IPS-18a (cell line): ENCODE measurements around the gene ECE1.
"Not testable (repeated sequence)": the region's sequence is repeated elsewhere in the genome, so short reads cannot be mapped to it uniquely, and the experiment has no call there.

ENCODE experiments used
- H3K27ac ChIP-seq: one replicate; pipeline ENCODE4 v1.5.1; 2013; ENCODE audit warnings: low read length
- H3K27me3 ChIP-seq: one replicate; pipeline ENCODE4 v1.6.1; 2013; ENCODE audit warnings: mild to moderate bottlenecking, low read length; ENCODE audit not compliant: control insufficient read depth, insufficient read depth
- H3K36me3 ChIP-seq: one replicate; pipeline ENCODE4 v1.6.1; 2013; ENCODE audit warnings: low read depth, low read length; ENCODE audit not compliant: control insufficient read depth
- H3K4me1 ChIP-seq: one replicate; pipeline ENCODE4 v1.6.1; 2013; ENCODE audit warnings: low read depth, low read length; ENCODE audit not compliant: control insufficient read depth
- H3K4me3 ChIP-seq: one replicate; pipeline ENCODE4 v1.5.1; 2013; ENCODE audit warnings: low read length
- H3K9ac ChIP-seq: one replicate; pipeline ENCODE4 v1.6.1; 2013; ENCODE audit warnings: mild to moderate bottlenecking, low read length, moderate library complexity
- H3K9me3 ChIP-seq: one replicate; pipeline ENCODE4 v1.6.1; 2013; ENCODE audit warnings: low read depth, low read length; ENCODE audit not compliant: control insufficient read depth

Gene ECE1

DNA sequence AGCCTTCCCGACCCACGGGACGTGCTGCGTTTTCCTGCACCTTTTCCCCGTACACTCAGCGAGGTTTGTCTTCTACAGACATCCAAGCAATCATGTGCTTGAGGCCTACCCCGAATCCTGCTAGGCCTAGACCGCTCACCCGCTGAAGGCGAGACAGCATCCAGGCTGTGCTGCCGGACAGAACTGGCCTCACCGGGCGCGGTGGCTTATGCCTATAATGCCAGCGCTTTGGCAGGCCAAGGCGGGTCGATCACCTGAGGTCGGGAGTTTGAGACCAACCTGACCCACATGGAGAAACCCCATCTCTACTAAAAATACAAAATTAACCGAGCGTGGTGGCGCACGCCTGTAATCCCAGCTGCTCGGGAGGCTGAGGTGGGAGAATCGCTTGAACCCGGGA is 54.1 kb downstream of the ECE1 start:
- Histone ChIP-seq H3K27ac (no peak overlapping the region), H3K4me1 (peaks cover 6% of the 10 kb centered on the region), H3K9ac (no peak overlapping the region), H3K9me3 (no peaks in the 10 kb centered on the region), H3K4me3 (no peak overlapping the region), H3K36me3 (peaks cover 7% of the 10 kb centered on the region), H3K27me3 (no peaks in the 10 kb centered on the region)

DNA sequence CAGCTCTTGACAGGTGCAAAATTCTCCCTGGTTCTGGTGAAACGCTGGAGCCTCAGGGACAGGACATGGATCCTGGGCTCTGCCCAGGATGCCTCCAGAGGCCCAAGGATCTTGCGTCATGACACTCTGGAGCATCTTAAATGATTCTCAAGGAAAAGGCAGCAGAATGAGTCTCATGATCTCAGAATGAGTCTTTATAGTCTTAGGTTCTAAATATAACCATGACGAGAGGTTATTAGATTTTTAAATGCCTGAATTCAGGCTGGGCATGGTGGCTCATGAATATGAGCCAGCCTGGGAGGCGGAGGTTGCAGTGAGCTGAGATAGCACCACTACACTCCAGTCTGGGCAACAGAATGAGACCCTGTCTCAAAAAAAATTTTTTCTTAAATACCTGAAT is 55.5 kb downstream of the ECE1 start:
- no peak overlapping the region for H3K9ac ChIP-seq
- H3K27ac ChIP-seq, result no peak overlapping the region
- H3K27me3 ChIP-seq, result no peaks in the 10 kb centered on the region
- no peaks in the 10 kb centered on the region for H3K9me3 ChIP-seq
- peaks cover 6% of the 10 kb centered on the region for H3K4me1 ChIP-seq
- H3K4me3 ChIP-seq, result no peak overlapping the region
- H3K36me3 ChIP-seq, result peaks cover 7% of the 10 kb centered on the region

DNA sequence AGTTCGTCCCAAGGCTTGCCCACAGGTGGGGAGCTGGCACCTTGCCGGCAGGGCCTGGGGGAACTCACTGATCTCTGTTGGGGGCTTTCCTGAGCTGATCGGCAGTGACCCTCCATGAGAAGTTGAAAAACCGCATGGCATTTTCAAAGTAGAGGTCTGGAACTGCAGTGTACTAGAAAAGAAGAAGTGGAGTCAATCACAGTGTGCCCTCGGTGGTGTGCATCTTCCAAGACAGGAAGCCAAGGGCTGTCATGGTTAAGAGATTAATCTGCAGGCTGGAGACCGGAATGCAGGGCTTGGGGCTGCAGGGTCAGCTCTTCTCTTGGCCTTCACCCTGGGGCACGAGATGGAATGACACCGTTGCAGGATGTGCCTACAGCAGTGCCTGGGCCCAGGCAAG is 56.8 kb downstream of the ECE1 start:
- no peak overlapping the region for H3K9ac ChIP-seq
- H3K27me3 ChIP-seq, result no peaks in the 10 kb centered on the region

DNA sequence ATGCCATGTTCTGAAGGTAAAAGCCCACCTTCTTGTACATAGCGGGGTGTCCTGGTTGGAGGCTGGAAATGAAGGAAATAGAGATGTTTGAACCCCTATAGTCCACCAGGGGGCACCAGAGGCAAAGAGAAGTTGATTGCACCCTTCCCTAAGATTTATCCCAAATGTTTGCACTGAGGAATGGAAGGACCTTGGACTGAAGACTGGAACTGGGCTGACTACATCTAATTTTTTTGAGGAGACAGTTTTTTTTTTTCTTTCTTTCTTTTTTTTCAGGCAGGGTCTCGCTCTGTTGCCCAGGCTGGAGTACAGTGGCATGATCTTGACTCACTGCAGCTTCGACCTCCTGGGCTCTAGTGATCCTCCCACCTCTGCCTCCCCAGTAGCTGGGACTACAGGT is 58.2 kb downstream of the ECE1 start:
- Histone ChIP-seq H3K9ac (no peak overlapping the region), H3K9me3 (no peaks in the 10 kb centered on the region), H3K27me3 (no peaks in the 10 kb centered on the region), H3K4me1 (no peaks in the 10 kb centered on the region), H3K36me3 (peaks cover 7% of the 10 kb centered on the region), H3K27ac (no peak overlapping the region), H3K4me3 (no peak overlapping the region)

More for the DNA sequence above, 56.8 kb downstream of the ECE1 start:
- H3K4me3 ChIP-seq, result no peak overlapping the region
- no peaks in the 10 kb centered on the region for H3K9me3 ChIP-seq
- no peak overlapping the region for H3K27ac ChIP-seq
- peaks cover 5% of the 10 kb centered on the region for H3K4me1 ChIP-seq
- peaks cover 7% of the 10 kb centered on the region for H3K36me3 ChIP-seq

DNA sequence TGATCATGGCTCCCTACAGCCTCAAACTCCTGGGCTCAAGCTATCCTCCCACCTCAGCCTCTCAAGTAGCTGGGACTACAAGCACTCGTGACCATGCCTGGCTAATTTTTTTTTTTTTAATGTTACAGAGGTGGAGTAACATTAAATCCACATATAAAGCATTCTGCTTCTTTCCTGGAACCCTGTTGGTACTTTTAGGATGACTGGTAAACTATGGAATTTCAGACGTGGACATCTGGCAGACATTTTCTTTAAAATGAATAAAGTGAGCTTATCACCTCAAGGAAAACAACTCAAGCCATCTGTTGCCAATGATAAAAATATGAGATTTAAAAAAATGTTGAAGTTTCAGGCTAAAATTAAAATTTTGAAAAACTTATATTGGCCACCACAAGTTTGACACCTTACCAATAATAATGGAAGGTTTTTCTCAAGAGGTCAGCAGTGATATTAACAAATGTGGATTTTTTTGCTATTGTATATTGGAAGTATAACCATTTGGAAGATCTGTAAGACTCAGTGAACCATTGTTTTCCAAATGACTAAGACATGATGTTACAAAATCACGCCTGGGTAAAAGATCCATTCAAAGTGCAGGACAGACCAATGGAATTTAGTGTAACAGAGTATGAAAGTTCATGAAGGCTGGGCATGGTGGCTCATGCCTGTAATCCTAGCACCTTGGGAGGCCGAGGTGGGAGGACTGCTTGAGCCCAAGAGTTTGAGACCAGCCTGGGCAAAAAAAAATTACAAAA is 60.8 kb downstream of the ECE1 start:
- peaks cover 7% of the 10 kb centered on the region for H3K36me3 ChIP-seq
- H3K27me3 ChIP-seq, result no peaks in the 10 kb centered on the region
- no peaks in the 10 kb centered on the region for H3K9me3 ChIP-seq
- no peaks in the 10 kb centered on the region for H3K4me1 ChIP-seq
- H3K4me3 ChIP-seq, result no peak overlapping the region
- no peak overlapping the region for H3K9ac ChIP-seq
- H3K27ac ChIP-seq, result no peak overlapping the region

DNA sequence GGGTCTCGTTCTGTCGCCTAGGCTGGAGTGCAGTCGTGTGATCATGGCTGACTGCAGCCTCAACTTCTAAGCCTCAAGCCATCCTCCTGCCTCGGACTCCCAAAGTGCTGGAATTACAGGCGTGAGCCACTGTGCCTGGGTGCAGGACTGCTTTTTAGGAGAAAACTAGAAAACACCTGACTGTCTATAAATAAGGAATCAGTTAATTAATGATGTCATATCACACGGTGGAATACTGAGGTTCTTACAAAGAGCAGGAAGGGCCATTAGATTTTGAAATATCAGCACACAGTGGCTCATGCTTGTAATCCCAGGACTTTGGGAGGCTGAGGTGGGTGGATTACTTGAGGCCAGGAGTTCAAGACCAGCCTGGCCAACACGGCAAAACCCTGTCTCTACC is 62.0 kb downstream of the ECE1 start:
- H3K9ac ChIP-seq, H3K36me3 ChIP-seq, H3K4me1 ChIP-seq, H3K9me3 ChIP-seq, H3K4me3 ChIP-seq, H3K27me3 ChIP-seq, H3K27ac ChIP-seq: not testable (repeated sequence)

DNA sequence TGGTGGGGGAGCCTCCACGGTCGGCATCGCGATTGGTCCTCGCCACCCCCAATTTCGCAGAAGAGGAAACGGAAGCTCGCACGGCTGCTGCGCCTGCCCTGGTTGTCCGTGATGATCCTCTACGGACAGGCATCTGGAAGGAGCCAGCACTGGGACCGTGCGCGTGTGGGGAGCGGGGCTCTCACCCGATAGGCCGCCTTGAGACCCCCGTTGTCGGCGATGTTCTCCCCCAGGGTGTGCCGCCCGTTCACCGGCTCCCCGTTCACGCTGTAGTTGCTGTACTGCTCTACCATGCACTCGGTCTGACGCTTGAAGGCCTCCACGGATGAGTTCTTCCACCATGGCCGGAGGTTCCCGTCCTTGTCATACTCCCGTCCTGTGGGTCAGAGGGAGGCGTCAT is 65.2 kb downstream of the ECE1 start:
- no peak overlapping the region for H3K4me3 ChIP-seq
- H3K27ac ChIP-seq, result no peak overlapping the region
- no peaks in the 10 kb centered on the region for H3K4me1 ChIP-seq
- no peaks in the 10 kb centered on the region for H3K27me3 ChIP-seq
- no peaks in the 10 kb centered on the region for H3K9me3 ChIP-seq
- H3K36me3 ChIP-seq, result peaks cover 8% of the 10 kb centered on the region
- no peak overlapping the region for H3K9ac ChIP-seq

DNA sequence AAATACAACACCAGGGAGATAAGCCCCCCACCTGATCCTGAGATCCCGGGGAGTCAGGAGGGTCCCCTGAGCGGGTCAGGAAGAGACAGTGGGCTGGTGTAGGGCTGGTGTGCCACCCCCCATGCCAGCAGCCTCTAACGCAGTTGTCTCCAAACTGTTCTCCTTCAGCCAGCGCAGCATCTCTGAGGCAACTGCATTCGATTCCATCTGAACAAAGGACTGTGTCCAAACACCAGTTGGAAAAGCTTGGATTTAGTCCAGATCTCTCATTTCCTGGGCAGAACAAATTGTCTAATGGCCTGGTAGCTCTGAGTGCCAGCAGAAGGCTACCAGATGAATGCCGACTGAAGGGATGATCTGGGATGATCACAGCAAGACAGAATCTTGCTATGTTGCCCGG is 69.4 kb downstream of the ECE1 start:
- Histone ChIP-seq H3K27ac (no peak overlapping the region), H3K27me3 (no peaks in the 10 kb centered on the region), H3K4me1 (no peaks in the 10 kb centered on the region), H3K9ac (no peak overlapping the region), H3K36me3 (peaks cover 12% of the 10 kb centered on the region), H3K9me3 (no peaks in the 10 kb centered on the region), H3K4me3 (no peak overlapping the region)

DNA sequence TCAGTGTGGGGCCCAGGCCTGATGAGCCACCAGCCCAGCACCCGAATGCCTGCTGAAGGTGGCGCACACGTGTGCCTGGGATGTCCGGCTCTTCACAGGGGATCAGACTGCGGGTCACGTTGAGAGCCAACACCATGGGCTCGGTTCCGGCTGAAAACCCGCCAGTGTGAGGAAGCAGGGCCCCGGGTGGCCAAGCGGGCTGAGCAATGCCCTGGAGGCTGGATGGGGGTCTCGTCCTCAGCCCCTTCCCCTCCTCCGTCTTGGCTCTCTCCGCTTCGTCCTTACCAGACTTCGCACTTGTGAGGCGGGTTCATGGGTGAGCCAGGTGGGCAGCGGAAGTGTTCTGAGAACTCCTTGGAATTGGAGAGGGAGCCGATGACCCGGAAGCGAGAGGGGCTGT is 70.6 kb downstream of the ECE1 start:
- Histone ChIP-seq H3K4me1 (no peaks in the 10 kb centered on the region), H3K4me3 (no peak overlapping the region), H3K27me3 (no peaks in the 10 kb centered on the region), H3K9me3 (no peaks in the 10 kb centered on the region), H3K36me3 (peaks cover 12% of the 10 kb centered on the region), H3K9ac (no peak overlapping the region), H3K27ac (no peak overlapping the region)

DNA sequence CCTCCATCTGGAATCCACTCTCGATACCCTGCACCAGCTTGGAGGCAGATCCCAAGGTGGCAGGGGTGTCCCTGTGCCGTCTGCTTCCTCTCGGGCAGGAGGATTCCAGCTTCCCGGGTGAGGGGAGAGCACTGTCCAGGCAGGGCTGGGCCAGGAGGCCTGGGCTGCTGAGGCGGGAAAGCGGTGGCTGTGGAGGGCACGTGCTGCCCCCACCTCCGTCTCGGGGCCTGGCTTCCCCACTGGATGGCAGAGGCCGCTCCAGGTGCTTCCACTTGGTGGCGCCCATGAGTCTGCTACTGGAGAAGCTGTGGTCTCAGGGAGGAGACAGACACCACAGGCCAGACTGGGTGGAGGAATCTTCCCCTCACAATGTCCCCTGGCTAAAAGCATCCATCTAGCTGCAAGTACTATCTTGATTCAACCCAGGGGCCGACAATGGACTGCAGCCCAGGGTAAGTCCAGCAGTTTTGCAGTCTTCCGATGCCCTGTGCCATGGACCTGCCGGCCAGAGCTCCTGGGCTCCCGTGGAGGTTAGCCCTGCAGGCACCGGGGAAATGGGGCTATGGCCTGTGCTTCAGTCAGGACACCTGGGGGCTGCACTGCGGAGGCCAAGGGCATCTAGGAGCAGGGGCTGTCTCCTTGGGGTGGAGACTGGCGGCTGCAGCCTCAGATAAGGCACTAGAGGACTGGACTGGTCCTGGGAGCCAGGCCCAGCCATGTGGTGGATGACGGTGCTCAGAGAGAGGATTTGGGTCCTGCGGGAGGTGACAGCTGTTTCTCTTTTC is 72.3 kb downstream of the ECE1 start:
- Histone ChIP-seq H3K4me1 (no peaks in the 10 kb centered on the region), H3K4me3 (no peak overlapping the region), H3K27ac (no peak overlapping the region), H3K9me3 (no peaks in the 10 kb centered on the region), H3K36me3 (peaks cover 12% of the 10 kb centered on the region), H3K27me3 (no peaks in the 10 kb centered on the region), H3K9ac (no peak overlapping the region)

DNA sequence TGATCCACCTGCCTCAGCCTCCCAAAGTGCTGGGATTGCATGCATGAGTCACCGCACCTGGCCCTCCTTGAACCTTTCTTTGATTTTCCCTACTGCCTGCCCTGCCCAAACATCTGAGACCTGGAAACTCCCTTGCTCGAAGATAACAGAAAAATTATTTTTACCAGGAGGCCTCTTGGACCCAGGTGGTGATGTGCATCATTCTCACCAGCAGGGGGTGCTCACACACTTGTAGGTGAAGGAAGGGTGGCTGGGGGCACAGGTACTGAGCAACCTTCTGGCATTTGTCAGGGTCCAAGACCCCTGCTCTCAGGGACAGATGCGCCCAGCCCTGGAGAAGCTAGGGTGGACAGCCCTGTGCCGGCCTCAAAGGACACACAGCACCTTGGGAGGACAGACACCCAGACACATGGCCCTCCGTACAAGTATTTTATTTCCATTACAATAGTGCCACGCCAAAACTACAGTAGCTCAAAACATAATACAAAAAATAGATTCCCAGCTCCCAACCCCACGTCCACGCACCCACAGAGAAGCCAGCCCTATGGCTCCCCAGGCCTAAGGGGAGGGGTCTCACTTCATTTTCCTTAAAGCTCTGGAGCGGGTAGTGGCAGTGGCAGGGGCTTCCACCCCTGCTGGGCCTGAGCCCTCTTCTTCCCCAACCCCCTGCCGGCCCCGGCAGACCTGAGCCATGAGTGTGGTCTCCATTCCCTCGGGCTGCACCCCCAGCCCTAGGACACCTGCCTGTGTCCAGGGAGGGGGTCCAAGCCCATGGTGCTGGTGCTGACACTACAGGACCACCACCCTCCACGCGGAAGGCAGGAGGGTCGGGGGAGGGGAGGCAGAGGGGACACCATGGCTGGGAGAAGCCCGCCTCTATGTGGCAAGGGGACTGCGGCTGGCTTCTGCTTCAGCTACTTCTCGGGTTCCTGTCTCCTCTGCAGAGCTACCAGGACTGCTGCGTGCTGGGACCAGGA is 73.1 kb downstream of the ECE1 start:
- Histone ChIP-seq H3K4me3 (no peak overlapping the region), H3K9ac (no peak overlapping the region), H3K36me3 (peaks cover 12% of the 10 kb centered on the region), H3K27ac (no peak overlapping the region), H3K4me1 (no peaks in the 10 kb centered on the region), H3K27me3 (no peaks in the 10 kb centered on the region), H3K9me3 (no peaks in the 10 kb centered on the region)
